Vagina (tissue), 2 donors: ENCODE results near the gene UNC13B. TPM values are rescaled to one million over a fixed set of nuclear protein-coding genes. Genes with fewer than 3 reads are reported as not detected.

Source experiments
- DNase-seq, 2 donors: peaks; one replicate each; pipeline ENCODE4 v3.0.0-alpha.2; 2017; ENCODE audit errors: extremely low spot score in 2 of 2
- H3K27ac ChIP-seq: fragments of 200-600 bp; sonication (generic); one replicate; pipeline ENCODE4 v1.5.1; 2019
- H3K27me3 ChIP-seq: fragments of 200-600 bp; sonication (generic); one replicate; pipeline ENCODE4 v1.5.1; 2019
- H3K36me3 ChIP-seq, 2 donors: fragments of 200-600 bp; sonication (generic); one replicate each; pipeline ENCODE4 v1.5.1; 2017 to 2019
- H3K4me1 ChIP-seq: fragments of 200-600 bp; sonication (generic); one replicate; pipeline ENCODE4 v1.5.1; 2019
- H3K4me3 ChIP-seq, 2 donors: fragments of 200-600 bp; sonication (generic); 1 replicate in 1 of 2; 2 replicates in 1 of 2; pipeline ENCODE4 v1.5.1; 2016 to 2019
- H3K9me3 ChIP-seq: fragments of 200-600 bp; sonication (generic); one replicate; pipeline ENCODE4 v1.5.1; 2019
- POLR2A ChIP-seq, 2 donors: fragments of 450-650 bp; IDR thresholded peaks; one replicate each; pipeline ENCODE4 v1.6.1; 2017; ENCODE audit warnings: antibody characterized with exemption in 2 of 2, mild to moderate bottlenecking in 2 of 2, moderate library complexity in 2 of 2
- POLR2AphosphoS5 ChIP-seq, 2 donors: sonication (generic); formaldehyde crosslinking; IDR thresholded peaks; one replicate each; pipeline ENCODE4 v1.9.0; 2017; ENCODE audit warnings: antibody characterized with exemption in 2 of 2, mild to moderate bottlenecking in 2 of 2, low read depth in 1 of 2; ENCODE audit not compliant: insufficient read depth in 1 of 2
- intact Hi-C: fragments of 100-400 bp; cut with DNase I; formaldehyde crosslinking; loops from one replicate; pipeline ENCODE4 v1.15.1; 2023
- total RNA-seq: library from RNA; depleted of rRNA; stranded (reverse); fragments of >200 nt; gene quantifications from one replicate; pipeline ENCODE4 v1.2.3, GENCODE V29; 2016
- TF ChIP-seq, protein P1 (sequence below), 3 experiments: fragments of 450-650 bp in 2 of 3; fragments of 200-600 bp in 1 of 3; sonication (generic) in 1 of 3; IDR thresholded peaks; one replicate each; pipeline ENCODE4 v1.5.1; 2017 to 2019; ENCODE audit warnings: antibody characterized with exemption in 3 of 3, mild to moderate bottlenecking in 2 of 3, moderate library complexity in 2 of 3

The UNC13B gene
- total RNA-seq, 1 donor from 2014 or later, result 20.4 TPM

- peak; percentile 58 for DNase-seq
- Histone ChIP-seq H3K9me3 (no peaks in the 10 kb centered on the region), H3K4me1 (no peaks in the 10 kb centered on the region), H3K36me3 (peaks cover 0 to 41% of the 10 kb centered on the region in 2 donors), H3K27me3 (no peaks in the 10 kb centered on the region), H3K4me3 (no peak overlapping the region), H3K27ac (no peak overlapping the region)
- intact Hi-C loops, result no loop called here
- TF ChIP-seq POLR2A (IDR thresholded peaks at IDR 0.05), result no peak
- TF ChIP-seq, protein P1, sequence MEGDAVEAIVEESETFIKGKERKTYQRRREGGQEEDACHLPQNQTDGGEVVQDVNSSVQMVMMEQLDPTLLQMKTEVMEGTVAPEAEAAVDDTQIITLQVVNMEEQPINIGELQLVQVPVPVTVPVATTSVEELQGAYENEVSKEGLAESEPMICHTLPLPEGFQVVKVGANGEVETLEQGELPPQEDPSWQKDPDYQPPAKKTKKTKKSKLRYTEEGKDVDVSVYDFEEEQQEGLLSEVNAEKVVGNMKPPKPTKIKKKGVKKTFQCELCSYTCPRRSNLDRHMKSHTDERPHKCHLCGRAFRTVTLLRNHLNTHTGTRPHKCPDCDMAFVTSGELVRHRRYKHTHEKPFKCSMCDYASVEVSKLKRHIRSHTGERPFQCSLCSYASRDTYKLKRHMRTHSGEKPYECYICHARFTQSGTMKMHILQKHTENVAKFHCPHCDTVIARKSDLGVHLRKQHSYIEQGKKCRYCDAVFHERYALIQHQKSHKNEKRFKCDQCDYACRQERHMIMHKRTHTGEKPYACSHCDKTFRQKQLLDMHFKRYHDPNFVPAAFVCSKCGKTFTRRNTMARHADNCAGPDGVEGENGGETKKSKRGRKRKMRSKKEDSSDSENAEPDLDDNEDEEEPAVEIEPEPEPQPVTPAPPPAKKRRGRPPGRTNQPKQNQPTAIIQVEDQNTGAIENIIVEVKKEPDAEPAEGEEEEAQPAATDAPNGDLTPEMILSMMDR (IDR thresholded peaks at IDR 0.05), result no peak
- TF ChIP-seq POLR2AphosphoS5 (IDR thresholded peaks at IDR 0.05; ENCODE audit: insufficient read depth in 1 of 2, low read depth in 1 of 2), result no peak
These were observed 234.9 kb downstream of the UNC13B start for GRCh38 chr9:35396560-35397215.

- Histone ChIP-seq H3K27me3 (no peaks in the 10 kb centered on the region), H3K27ac (no peak overlapping the region), H3K4me3 (no peak overlapping the region), H3K36me3 (peaks cover 0 to 43% of the 10 kb centered on the region in 2 donors), H3K9me3 (no peaks in the 10 kb centered on the region), H3K4me1 (no peaks in the 10 kb centered on the region)
- intact Hi-C loops, result no loop called here
- TF ChIP-seq POLR2AphosphoS5 (IDR thresholded peaks at IDR 0.05; ENCODE audit: insufficient read depth in 1 of 2, low read depth in 1 of 2) (no peak), POLR2A (IDR thresholded peaks at IDR 0.05) (no peak)
- TF ChIP-seq, protein P1 (IDR thresholded peaks at IDR 0.05), result no peak
- DNase-seq, result peak in 1 of 2 donors; percentile 64
These were observed 235.4 kb downstream of the UNC13B start for GRCh38 chr9:35397216-35397698.

GRCh38 chr9:35397923-35398322 lies 236.1 kb downstream of the UNC13B start:
- peaks cover 0 to 49% of the 10 kb centered on the region in 2 donors for H3K36me3 ChIP-seq
- H3K27ac ChIP-seq, result no peak overlapping the region
- no peaks in the 10 kb centered on the region for H3K4me1 ChIP-seq
- TF ChIP-seq POLR2AphosphoS5 (IDR thresholded peaks at IDR 0.05; ENCODE audit: insufficient read depth in 1 of 2, low read depth in 1 of 2) (no peak), POLR2A (IDR thresholded peaks at IDR 0.05) (no peak)
- TF ChIP-seq, protein P1 (IDR thresholded peaks at IDR 0.05), result no peak
- H3K9me3 ChIP-seq, result no peaks in the 10 kb centered on the region
- H3K27me3 ChIP-seq, result no peaks in the 10 kb centered on the region
- DNase-seq, result peak in 1 of 2 donors; percentile 32
- intact Hi-C loops, result no loop called here
- H3K4me3 ChIP-seq, result no peak overlapping the region

DNA sequence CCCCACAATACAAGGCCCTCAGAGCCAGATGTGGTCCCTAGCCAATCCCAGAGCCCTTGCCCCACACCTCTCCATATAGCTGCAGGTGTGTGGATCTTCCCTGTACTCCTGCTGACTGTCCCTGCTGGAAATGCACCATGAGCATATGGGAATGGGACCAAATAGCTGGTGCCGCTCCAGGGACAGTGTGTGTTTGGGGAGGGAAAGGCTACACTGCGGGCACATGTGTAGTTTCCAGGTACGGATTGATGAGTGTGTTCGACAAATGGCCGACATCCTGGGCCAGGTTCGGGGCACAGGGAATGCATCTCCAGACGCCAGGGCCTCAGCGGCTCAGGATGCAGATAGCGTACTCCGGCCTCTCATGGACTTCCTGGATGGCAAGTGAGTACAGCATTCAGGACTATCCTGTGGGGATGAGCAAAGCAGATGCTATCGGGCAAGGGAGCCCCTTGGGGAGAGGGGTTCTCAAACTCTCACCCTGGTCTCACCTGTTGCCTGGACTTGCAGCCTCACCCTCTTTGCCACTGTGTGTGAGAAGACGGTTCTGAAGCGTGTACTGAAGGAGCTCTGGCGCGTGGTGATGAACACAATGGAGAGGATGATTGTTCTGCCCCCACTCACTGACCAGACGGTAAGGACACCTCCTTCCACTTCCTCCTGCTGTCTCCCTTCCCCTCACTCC lies 237.0 kb downstream of the UNC13B start:
- Histone ChIP-seq H3K4me3 (no peak overlapping the region), H3K4me1 (no peaks in the 10 kb centered on the region), H3K9me3 (no peaks in the 10 kb centered on the region), H3K27ac (no peak overlapping the region), H3K27me3 (no peaks in the 10 kb centered on the region), H3K36me3 (peaks cover 0 to 52% of the 10 kb centered on the region in 2 donors)
- TF ChIP-seq POLR2AphosphoS5 (IDR thresholded peaks at IDR 0.05; ENCODE audit: insufficient read depth in 1 of 2, low read depth in 1 of 2) (no peak), POLR2A (IDR thresholded peaks at IDR 0.05) (no peak)
- TF ChIP-seq, protein P1 (IDR thresholded peaks at IDR 0.05), result no peak
- intact Hi-C loops, result no loop called here
- DNase-seq, result peak; percentile 77 to 88

GRCh38 chr9:35404865-35405264 lies 243.1 kb downstream of the UNC13B start:
- H3K9me3 ChIP-seq, result no peaks in the 10 kb centered on the region
- intact Hi-C loops, result no loop called here
- H3K4me3 ChIP-seq, result no peak overlapping the region
- no peaks in the 10 kb centered on the region for H3K4me1 ChIP-seq
- no peak for DNase-seq
- H3K27ac ChIP-seq, result no peak overlapping the region
- TF ChIP-seq, protein P1 (IDR thresholded peaks at IDR 0.05), result no peak
- TF ChIP-seq POLR2AphosphoS5 (IDR thresholded peaks at IDR 0.05; ENCODE audit: insufficient read depth in 1 of 2, low read depth in 1 of 2) (no peak), POLR2A (IDR thresholded peaks at IDR 0.05) (no peak)
- H3K36me3 ChIP-seq, result peaks cover 0 to 31% of the 10 kb centered on the region in 2 donors
- H3K27me3 ChIP-seq, result no peaks in the 10 kb centered on the region
